ENCODE data around the gene TYRP1.

GRCh38 chr9:12715268-12715667, 22.1 kb downstream of the TYRP1 start:
- TF ChIP-seq POLR2A (IDR thresholded peaks at IDR 0.05; ENCODE audit: low read length) (no peak), GATA1 (IDR thresholded peaks at IDR 0.05; ENCODE audit: low read depth, low read length) (no peak)

Measured in erythroblast (primary cell).